Left forelimb (tissue), 1 donor: Measurements from ENCODE around the gene F2.

Source experiments
- DNase-seq: peaks from one replicate; pipeline ENCODE4 v3.0.0-alpha.2; 2018; ENCODE audit warnings: low spot score

Gene F2

GRCh38 chr11:46743693-46744339, 24.8 kb downstream of the F2 start:
- no peak for DNase-seq

- DNase-seq, result no peak
Observed at GRCh38 chr11:46745328-46745727, 26.3 kb downstream of the F2 start.

- no peak for DNase-seq
Observed at GRCh38 chr11:46745995-46746394, 27.0 kb downstream of the F2 start.

GRCh38 chr11:46747150-46747549, 28.1 kb downstream of the F2 start:
- no peak for DNase-seq

GRCh38 chr11:46755962-46756361, 36.9 kb downstream of the F2 start:
- no peak for DNase-seq

GRCh38 chr11:46759196-46759595, 40.2 kb downstream of the F2 start:
- DNase-seq, result no peak

- no peak for DNase-seq
Observed at GRCh38 chr11:46760429-46761128, 41.6 kb downstream of the F2 start.

GRCh38 chr11:46761807-46762206, 42.8 kb downstream of the F2 start:
- no peak for DNase-seq

GRCh38 chr11:46762248-46762647, 43.2 kb downstream of the F2 start:
- DNase-seq, result no peak

GRCh38 chr11:46766656-46767055, 47.6 kb downstream of the F2 start:
- DNase-seq, result no peak

GRCh38 chr11:46769636-46770221, 50.7 kb downstream of the F2 start:
- no peak for DNase-seq

GRCh38 chr11:46776878-46777277, 57.9 kb downstream of the F2 start:
- DNase-seq, result no peak

GRCh38 chr11:46778416-46778815, 59.4 kb downstream of the F2 start:
- DNase-seq, result no peak
